GM18505 (cell line): Measurements from ENCODE around the gene TWIST2.

ENCODE experiments used
- ATAC-seq: cut with Tn5 transposase; IDR thresholded peaks from one replicate; pipeline ENCODE4 v1.9.1; 2021; ENCODE audit not compliant: unreplicated experiment
- POLR2A ChIP-seq: IDR thresholded peaks from 4 replicates; pipeline ENCODE4 v1.6.1; 2011; ENCODE audit warnings: borderline replicate concordance; ENCODE audit not compliant: insufficient read depth, insufficient read length; ENCODE audit errors: extremely low read depth

The TWIST2 gene

DNA sequence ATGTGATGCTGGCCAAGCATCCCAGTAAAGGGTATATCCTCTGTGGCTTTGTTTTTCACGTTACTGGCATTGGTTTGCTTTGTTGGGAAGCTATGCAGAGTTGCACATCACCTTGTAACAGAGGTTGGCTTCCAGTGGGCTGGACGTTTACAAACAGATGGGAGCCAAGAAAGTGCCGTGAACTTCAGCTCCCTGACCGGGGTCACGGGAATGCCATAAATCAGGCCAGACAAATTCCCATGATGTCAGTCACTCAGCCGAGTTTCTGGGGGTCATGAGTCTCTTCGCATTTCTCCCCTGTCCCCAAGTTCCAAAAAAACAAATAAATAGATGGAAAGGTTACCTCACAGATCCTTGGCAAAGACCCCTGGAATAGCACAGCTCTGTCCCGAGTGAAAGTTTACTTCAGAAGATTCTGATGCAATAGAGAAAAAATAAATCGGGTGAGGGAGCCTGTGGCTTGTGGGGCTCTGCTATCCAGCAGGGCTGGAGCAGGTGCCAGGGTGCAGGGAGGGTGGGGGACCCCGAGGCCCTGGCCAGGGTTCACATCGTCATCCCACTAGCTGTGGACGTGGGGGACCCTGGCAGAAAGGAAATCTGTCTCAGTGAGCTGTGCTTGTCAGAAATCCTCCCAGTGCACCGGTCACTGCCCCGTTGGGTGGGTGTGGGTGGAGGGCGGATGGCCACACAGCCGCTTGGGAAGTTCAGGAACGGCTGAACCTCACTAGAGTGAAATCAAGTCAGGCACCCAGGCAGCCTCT lies 27.8 kb downstream of the TWIST2 start:
- no peak for TF ChIP-seq POLR2A
- ATAC-seq: no peak

DNA sequence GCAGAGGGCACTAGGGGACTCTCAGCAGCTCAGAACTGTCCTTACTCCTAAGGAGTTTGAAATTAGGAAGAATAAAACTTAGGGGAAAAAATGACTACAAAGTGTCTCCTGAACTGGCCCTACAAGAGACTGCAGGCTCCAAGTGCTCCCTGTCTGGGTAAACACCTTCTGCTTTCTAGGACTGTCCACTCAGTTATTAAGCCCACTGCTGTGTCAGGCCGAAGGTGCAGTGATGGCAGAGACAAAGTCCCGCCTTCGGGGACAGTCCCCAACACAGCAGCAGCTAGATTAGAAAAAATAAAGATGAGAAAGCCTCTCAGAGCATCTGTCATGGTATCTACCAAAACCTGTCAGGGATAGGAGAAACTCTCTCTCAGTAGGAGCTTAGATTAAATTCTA lies 28.3 kb downstream of the TWIST2 start:
- no peak for TF ChIP-seq POLR2A
- ATAC-seq: no peak

DNA sequence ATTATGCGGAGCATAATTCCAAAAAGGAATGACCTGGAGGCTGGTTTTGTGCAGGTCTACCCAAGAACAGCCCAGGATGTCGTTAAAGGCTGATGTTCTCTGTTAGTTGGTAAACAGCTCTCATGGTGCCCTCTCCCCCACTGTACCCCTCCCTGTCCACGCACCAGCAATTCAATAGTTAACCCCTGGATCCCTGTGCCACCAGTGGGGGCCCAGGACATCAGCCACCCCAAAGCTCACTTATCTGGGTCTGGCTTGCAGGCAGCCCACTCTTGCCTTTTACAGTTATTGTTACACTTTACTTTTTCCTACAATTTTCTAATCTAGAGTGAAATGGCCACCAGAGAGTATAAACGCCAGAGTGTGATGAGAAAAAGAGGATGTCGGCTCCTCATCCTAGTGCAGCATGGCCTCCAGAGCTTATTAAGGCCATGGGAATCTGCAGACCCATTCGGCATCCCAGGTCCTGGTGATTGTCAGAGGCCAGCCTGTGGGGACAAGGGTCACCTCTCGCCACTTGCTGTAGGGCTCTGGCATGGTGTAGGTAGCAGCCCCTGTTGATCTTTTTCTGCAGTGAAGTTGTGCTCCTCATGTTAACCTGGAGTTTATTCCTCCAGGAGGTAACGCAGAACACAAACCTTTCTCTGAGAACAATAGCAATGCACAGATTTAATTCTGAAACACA lies 30.3 kb downstream of the TWIST2 start:
- no peak for TF ChIP-seq POLR2A
- ATAC-seq: no peak

DNA sequence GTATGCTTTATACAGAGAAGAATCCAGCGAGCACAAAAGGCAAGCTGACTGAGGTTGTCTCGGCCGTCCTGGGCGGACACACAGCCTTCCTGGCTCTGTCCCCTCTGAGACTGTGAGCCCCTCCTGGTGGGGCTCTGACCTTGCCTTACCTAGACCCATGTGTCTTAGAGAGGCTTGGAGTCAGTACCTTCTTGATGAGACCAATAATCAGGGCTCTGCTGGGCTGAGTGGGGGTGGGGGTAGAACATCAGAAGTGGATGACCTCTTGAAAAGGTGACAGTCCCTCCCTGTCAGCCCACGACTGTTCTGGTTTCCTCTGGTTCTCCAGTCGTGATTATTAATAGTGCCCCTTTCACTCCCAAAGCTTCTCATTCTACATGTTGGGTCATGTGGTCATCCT lies 31.2 kb downstream of the TWIST2 start:
- no peak for TF ChIP-seq POLR2A
- no peak for ATAC-seq

DNA sequence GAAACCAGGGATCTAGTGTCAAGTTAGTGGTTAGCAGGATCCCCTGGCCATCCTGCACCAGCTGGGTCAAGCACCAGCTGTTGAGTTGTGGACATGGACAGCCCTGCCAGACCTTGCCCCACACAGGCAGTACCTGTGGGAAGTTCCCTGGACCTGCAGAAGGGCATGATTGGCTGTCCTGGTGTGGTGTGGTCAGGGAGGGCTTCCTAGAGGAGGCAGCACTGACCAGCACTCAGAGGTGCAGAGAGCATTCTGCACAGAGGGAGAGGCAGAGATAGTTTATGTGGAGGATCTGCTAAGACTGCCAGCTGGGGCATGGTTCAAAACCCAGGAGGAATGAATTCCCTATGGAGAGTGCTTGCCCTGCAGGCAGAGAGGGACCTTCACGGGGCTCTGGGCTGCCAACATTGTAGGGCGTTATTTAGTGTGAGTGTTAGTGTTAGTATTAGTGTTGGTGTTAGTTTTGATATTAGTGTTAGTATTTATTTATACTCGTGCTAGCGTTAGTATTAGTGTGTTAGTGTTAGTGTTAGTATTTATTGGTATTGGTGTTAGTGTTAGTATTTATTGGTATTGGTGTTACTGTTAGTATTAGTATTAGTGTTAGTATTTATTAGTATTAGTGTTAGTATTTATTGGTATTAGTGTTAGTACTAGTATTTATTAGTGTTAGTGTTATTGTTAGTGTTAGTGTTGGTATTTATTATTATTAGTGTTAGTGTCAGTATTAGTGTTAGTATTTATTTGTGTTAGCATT lies 31.9 kb downstream of the TWIST2 start:
- ATAC-seq: no peak
- TF ChIP-seq POLR2A: no peak

DNA sequence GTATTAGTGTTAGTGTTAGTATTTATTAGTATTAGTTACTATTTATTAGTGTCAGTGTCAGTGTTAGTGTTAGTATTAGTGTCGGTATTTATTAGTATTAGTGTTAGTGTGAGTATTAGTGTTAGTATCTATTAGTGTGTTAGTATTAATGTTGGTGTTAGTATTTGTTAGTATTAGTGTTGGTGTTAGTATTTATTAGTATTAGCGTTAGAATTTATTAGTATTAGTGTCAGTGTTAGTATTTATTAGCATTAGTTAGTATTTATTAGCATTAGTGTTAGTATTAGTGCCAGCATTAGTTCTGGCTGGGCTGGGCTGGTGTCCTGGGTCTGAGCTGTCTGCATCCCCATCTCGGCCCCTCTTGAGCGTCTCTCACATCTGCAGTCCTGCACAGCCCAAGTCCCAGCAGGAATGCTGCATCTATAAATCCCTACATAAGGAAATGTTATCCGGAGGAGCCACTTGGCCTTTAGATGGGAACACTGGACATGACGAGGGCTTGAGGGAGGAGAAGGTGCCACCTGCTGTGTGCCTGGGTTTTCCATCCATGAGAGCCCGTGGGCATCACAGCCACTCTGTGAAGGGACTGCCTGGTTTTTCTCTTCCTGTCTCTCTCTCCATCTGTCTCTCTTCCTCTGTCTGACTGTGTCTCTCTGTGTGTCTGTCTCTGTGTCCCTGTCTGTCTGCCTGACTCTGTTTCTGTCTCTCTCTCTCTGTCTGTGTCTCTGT lies 33.6 kb downstream of the TWIST2 start:
- ATAC-seq: no peak
- no peak for TF ChIP-seq POLR2A

DNA sequence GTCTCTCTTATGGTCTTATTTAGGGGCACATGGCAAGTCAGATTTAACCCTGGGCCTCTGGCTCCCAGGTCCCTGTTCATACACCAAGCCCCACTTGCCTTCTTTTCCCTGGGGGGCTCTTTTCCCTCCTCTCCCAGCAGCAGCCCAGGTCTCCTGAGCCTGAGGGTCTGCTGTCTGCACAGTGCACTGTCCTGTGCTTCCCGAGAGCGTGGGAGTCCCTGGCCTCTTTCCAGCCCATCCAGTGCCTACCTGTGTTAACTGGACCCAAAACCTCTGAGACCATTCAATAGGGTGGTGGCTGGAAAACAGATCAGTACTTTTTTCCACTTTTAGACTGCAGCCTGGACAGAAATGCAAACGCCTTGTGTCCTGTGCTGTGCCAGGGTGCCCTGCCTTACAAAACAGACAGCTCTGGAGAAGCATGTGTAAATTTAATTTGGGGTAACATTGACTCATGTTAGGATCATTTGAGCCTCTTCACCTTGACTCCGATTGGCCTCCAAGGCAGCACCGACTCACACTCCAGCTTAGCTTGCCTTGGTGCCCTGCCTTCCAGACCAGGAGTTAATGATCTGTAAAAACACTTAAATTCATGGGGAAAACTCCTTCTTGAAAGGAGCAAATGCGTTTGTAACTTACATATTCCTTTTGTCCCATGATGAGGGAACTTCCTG lies 34.3 kb downstream of the TWIST2 start:
- TF ChIP-seq POLR2A: no peak
- no peak for ATAC-seq

DNA sequence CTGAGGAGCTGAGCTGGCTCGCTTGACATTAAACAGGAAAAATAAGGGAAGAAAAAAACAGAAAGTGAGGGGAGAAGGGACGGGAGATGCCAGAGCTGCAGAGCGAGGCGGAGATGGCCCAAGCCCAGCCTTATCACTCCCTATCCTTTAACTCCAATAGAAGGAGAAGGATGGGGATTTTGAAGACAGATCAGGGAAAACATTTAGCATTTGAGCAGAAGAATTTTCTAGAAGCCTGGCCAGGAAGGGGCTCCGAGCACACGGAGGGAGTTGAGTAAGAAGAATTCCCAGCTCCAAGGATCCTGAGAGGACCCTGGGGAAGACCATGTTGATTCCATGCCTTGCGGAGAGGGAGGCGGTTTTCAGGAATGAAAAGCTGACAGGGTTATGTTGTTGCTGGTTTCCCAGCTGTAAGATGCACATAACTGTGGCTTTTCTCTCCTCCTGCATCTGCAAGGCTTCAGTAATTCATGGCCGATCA lies 35.6 kb downstream of the TWIST2 start:
- no peak for TF ChIP-seq POLR2A
- no peak for ATAC-seq

DNA sequence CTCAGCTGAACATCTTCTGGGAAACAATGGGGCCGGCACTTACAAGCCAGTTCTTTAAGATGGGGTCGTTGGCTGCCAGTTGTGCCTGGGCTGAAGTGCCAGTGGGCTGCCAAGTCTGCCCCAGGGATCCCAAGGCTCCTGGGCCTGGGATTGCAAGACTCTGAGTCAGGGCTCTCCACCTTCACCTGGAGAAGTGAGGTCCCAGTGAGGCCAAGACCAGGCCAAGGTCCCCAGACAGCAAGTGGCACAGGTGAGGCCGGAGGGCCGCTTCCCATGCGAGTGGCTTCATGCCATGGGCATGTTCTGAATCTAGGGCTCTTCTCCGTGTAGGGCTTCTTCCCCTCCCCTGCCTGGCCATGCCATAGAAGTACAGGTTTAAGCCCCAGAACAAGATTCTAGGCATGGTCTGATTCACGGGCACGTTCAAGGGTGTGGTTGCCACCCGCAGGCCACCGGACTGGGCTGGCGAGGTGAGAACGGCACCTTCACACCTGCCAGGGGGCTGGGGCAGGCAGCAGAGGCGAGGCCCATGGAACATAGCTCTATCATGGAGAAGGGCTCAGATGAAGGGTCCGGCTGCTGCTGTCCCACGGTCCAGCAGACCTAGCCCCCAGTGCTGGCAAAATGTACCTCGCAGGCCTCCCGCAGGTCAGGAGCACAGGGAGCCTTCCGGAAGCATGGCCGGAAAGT lies 36.4 kb downstream of the TWIST2 start:
- TF ChIP-seq POLR2A: no peak
- no peak for ATAC-seq

DNA sequence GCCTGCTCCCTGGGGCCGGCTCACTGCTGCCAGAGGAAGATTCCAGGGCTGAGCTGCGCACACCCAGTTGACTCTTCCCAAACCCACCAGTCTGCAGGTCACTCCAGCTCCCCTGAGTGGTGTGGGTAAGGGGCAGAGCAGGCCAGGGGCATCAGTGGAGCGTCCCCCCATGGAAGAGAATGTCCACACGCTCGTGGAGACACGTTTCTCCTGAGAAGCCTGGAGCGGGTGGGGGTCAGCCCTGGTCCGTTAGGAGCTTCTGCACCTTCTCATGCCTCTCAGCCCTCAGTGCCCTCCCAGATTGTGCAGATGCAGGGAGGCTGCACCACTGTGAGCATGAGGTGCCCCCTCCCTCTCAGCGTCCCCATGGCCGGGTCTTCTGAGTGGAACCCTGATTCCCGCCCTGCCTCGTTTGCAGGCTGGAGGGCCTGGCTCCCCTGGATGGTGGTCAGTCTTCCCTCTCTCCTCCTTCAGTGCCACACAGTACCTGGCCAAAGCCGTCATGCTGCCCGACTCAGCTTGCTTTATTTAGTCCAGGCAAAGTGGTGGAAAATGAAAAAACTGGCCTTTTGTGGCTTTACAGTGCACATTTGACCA lies 37.0 kb downstream of the TWIST2 start:
- TF ChIP-seq POLR2A: no peak
- ATAC-seq: no peak

DNA sequence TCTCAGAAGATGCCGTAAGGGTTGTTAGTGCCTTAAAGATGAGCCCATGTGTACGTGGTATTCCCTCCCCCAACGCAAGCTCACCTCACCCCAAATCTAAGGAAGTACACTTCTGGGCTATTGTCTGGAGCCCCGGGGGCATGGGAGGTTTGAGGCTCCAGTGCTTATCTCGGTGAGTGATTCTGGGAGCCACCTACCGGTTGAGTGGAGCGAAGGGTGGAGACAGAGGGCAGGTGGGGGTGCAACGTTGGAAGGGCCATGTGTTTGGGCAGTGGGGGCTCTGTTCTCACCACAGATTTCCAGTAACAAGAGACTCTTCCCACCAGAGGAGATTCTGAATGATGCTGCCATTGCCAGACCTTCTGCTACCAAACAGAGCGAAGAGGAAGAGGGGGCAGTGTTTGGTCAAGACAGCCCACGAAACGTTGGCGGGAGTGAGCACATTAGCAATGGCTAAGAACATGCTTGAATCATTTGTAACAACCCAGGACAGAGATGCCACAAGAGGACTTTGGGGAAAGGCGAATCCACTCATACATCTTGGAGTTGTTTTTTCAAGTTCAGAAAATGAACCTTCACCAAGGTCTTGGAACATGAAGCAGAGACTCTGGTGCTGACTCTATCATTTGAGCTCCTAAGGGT lies 38.7 kb downstream of the TWIST2 start:
- no peak for TF ChIP-seq POLR2A
- ATAC-seq: no peak
